ENCODE measurements around the gene TRAIP.

DNA sequence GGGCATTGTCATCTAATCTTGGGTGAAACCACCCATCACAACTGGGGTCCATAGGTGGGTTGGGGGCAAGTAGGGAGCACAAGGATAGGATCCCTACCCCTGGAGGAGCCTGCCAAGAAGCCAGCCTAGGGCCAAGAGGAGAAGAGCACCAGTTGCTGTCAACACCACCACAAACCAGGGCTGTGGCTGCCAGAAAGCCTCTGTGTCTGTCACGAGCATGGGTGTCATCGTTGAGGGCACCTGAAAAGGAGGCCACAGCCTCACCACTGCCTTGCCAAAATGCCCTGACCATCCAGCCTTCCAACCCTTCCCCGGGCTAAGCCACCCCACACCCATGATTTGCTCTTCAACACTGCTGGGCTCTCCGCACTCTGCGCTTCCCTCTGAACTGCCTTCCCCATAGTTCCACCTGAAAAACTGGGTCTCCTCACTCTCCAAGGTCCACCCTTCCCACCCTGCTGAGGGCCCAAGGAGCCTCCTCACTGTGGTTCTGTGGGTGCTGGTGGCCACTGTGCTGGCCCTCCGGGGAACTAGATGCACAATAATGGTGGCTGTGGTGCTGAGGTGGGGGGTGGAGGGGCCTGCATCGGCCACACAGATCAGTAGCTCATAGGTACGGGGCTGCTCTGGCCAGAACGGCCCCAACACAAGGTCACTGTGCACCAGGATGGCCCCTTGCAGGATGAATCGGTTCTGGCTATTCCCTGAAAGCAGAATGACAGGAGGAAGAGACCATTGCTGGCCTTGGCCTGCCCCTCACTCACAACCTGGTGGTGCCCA is 63.8 kb downstream of the TRAIP start:
- no peak for TF ChIP-seq POLR2A (IDR thresholded peaks at IDR 0.05)
- TF ChIP-seq, protein P1, sequence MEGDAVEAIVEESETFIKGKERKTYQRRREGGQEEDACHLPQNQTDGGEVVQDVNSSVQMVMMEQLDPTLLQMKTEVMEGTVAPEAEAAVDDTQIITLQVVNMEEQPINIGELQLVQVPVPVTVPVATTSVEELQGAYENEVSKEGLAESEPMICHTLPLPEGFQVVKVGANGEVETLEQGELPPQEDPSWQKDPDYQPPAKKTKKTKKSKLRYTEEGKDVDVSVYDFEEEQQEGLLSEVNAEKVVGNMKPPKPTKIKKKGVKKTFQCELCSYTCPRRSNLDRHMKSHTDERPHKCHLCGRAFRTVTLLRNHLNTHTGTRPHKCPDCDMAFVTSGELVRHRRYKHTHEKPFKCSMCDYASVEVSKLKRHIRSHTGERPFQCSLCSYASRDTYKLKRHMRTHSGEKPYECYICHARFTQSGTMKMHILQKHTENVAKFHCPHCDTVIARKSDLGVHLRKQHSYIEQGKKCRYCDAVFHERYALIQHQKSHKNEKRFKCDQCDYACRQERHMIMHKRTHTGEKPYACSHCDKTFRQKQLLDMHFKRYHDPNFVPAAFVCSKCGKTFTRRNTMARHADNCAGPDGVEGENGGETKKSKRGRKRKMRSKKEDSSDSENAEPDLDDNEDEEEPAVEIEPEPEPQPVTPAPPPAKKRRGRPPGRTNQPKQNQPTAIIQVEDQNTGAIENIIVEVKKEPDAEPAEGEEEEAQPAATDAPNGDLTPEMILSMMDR (IDR thresholded peaks at IDR 0.05): no peak
